ENCODE measurements around the gene NOXO1.

DNA sequence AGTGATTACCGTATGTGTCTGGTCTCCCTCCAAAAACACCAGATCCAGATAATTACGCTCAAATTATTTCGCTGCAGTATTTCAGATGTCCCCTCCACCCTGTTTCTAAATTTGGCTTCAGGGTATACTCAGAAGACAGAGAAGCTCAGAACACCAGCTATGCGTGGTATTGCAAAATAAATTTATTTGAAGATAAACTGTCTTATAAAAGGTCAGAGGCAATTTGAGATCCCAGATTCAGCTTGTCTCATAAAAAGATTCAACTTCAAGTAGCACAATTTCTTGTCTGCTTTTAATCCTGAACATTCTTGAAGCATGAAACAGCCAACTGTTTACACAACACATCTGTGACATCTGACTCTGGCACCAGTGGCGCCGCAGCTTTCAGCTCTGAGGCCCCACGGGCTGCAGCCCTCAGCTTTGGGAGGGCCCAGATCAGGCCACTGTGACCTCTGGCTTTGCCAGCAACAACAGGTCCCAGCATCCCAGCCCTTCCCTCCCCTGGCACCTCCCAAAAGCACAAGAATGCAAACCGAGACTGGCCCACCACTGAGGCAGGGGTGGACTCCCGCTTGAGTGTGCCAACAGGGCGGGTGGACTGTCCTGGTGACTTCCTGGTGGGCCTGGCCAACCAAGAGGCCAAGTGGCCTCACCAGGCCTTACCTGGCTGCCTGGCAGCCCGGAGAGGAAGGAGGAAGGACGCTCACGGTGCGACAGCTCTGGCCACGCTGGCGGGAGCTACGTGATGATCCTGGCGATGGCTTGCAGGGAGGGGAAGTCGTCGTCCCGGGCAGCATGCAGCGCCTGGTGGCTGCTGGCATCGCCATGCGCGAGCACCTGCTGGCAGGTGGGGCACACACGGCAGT, 16.5 kb upstream of the NOXO1 start:
- no peak for TF ChIP-seq POLR2A (IDR thresholded peaks at IDR 0.05; ENCODE audit: low read length)
- no peak for TF ChIP-seq GATA1 (IDR thresholded peaks at IDR 0.05; ENCODE audit: low read depth, low read length)
